ENCODE results near the gene REN. TPM values are rescaled to one million over a fixed set of nuclear protein-coding genes. Genes with fewer than 3 reads are reported as not detected.

The REN gene
- total and polyA plus RNA-seq, 9 of the 15 experiments (the other 6 are each of a cell fraction or from before 2014, with no cell fraction given) = 1.7 to 9.9 (median 3.1) TPM

GRCh38 chr1:204136814-204137213 lies 29.3 kb downstream of the REN start:
- no peaks in the 10 kb centered on the region for H3K9me1 ChIP-seq (ENCODE audit: control insufficient read depth, insufficient read depth, low read length)
- H3K4me3 ChIP-seq = no peak overlapping the region
- DNase-seq (ENCODE audit: extremely low read depth in 1 of 4, low spot score in 3 of 4) (no peak), ATAC-seq (no peak; the same call in 2 of the 3 replicates), FAIRE-seq (no peak)
- ChIA-PET POLR2A (interaction anchor here (0.7 to 2.7 kb wide), 3 partner anchors 8 to 469 kb away, joined by 3 to 9 read pairs (median 5); no protein-coding TSS in a partner anchor), CTCF (ENCODE audit: low intra/inter-chr PET ratio) (no interaction called here)
- peaks cover 6% of the 10 kb centered on the region; the same call in 1 of the 2 replicates for H4K20me1 ChIP-seq (replicated peaks; ENCODE audit: control insufficient read depth, insufficient read depth, low read length)
- no peak overlapping the region for H3K27ac ChIP-seq (ENCODE audit: extremely low read depth, low read depth, low read length)
- no peaks in the 10 kb centered on the region for H3K9me3 ChIP-seq (replicated peaks; ENCODE audit: control insufficient read depth, insufficient read depth, low read depth, low read length)
- H3K9ac ChIP-seq (ENCODE audit: insufficient read depth in 1 of 2, low read depth in 2 of 2, low read length in 2 of 2) = no peak overlapping the region
- in situ Hi-C loops (cut with MboI) (no loop called here), intact Hi-C loops (cut with micrococcal nuclease) (no loop called here)
- WGBS (ENCODE audit: insufficient coverage, low coverage, missing lambda C conversion rate) = 0% methylated on average over 2 of the region's 2 CpGs
- no peak overlapping the region for H3K4me2 ChIP-seq (ENCODE audit: insufficient read depth, low read length)
- TF ChIP-seq PHTF2 (CRISPR knock-in tag; IDR thresholded peaks at IDR 0.05) = no peak
- no peak for TF ChIP-seq ZNF584 (CRISPR knock-in tag; IDR thresholded peaks at IDR 0.05; ENCODE audit: low read depth)
- TF ChIP-seq ZNF586 (CRISPR knock-in tag; conservative IDR thresholded peaks at IDR 0.05) = no peak
- TF ChIP-seq PRPF4 (IDR thresholded peaks at IDR 0.05; ENCODE audit: insufficient read depth, low read depth, low read length, poor library complexity, severe bottlenecking) = no peak
- TF ChIP-seq CC2D1A (IDR thresholded peaks at IDR 0.05) = no peak
- TF ChIP-seq SRSF9 (IDR thresholded peaks at IDR 0.05; ENCODE audit: borderline replicate concordance, low read depth, low read length) = no peak
- no peak for TF ChIP-seq ZNF41 (CRISPR knock-in tag; conservative IDR thresholded peaks at IDR 0.05)
- TF ChIP-seq CTBP1 (IDR thresholded peaks at IDR 0.05; ENCODE audit: borderline replicate concordance) = no peak
- TF ChIP-seq SRF (CRISPR knock-in tag; IDR thresholded peaks at IDR 0.05) = no peak
- TF ChIP-seq ZBTB1 (CRISPR knock-in tag; IDR thresholded peaks at IDR 0.05; ENCODE audit: borderline replicate concordance, low read depth) = no peak
- no peak for TF ChIP-seq ZNF232 (CRISPR knock-in tag; IDR thresholded peaks at IDR 0.05)
- no peak for TF ChIP-seq TCFL5 (CRISPR knock-in tag; conservative IDR thresholded peaks at IDR 0.05)
- TF ChIP-seq SAP30 (IDR thresholded peaks at IDR 0.05; ENCODE audit: borderline replicate concordance, insufficient read depth, low read depth, low read length, poor library complexity, severe bottlenecking) = no peak
- no peak for TF ChIP-seq FOS (IDR thresholded peaks at IDR 0.05; ENCODE audit: extremely low read depth, insufficient read length)
- TF ChIP-seq CUX1 (CRISPR knock-in tag; IDR thresholded peaks at IDR 0.05) = no peak
- no TSS peak for BruUV-seq (replicated peaks)
- no peak overlapping the region for H2AFZ ChIP-seq (ENCODE audit: low read depth, low read length)
- no peaks in the 10 kb centered on the region for H3K79me2 ChIP-seq (ENCODE audit: control insufficient read depth, insufficient read depth, low read length)
- H3K36me3 ChIP-seq (ENCODE audit: control insufficient read depth, insufficient read depth, low read length) = no peaks in the 10 kb centered on the region
- peaks cover 23 to 51% of the 10 kb centered on the region in 2 experiments for H3K27me3 ChIP-seq (ENCODE audit: control insufficient read depth in 2 of 2, insufficient read depth in 2 of 2, low read length in 2 of 2)
- H3K4me1 ChIP-seq (replicated peaks in 1 of 2; ENCODE audit: control insufficient read depth in 2 of 2, insufficient read depth in 2 of 2, low read length in 2 of 2) = no peaks in the 10 kb centered on the region

Data from K562 (cell line).